ENCODE results near the gene ZPR1.
"Not testable (repeated sequence)": the region's sequence is repeated elsewhere in the genome, so short reads cannot be mapped to it uniquely, and the experiment has no call there.

ZPR1 gene

GRCh38 chr11:116787786-116788486 is at the start of gene ZPR1:
Gene ZPR1, minus strand, starts transcription at chr11:116788023. Its CDS starts 33 bp downstream, at chr11:116787990.
- DNase-seq, result peak; percentile 65

DNA sequence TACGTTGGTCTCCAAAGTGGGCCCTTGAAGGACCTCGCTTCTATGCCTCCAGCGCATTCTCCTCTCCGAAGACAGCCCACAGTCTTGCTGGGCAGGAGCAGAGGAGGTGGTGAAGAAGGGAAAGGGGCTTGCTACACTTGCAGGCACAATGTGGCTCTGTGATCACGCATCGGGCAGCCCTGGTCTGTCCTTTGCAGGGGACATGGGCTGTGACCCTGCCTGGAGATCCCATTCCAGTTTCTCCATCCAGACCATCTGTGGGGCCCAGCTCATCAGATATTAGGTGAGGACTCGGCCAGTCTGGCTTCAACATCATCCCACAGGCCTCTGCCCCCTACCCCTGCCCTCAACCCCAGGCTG is 48.8 kb upstream of the ZPR1 start:
- DNase-seq, result no peak

- DNase-seq, result peak; percentile 93
These were observed 48.2 kb upstream of the ZPR1 start for GRCh38 chr11:116835791-116836631.

- DNase-seq, result no peak
These were observed 47.4 kb upstream of the ZPR1 start for GRCh38 chr11:116835042-116835772.

GRCh38 chr11:116834535-116835041 is 46.8 kb upstream of the ZPR1 start:
- not testable (repeated sequence) for DNase-seq

DNA sequence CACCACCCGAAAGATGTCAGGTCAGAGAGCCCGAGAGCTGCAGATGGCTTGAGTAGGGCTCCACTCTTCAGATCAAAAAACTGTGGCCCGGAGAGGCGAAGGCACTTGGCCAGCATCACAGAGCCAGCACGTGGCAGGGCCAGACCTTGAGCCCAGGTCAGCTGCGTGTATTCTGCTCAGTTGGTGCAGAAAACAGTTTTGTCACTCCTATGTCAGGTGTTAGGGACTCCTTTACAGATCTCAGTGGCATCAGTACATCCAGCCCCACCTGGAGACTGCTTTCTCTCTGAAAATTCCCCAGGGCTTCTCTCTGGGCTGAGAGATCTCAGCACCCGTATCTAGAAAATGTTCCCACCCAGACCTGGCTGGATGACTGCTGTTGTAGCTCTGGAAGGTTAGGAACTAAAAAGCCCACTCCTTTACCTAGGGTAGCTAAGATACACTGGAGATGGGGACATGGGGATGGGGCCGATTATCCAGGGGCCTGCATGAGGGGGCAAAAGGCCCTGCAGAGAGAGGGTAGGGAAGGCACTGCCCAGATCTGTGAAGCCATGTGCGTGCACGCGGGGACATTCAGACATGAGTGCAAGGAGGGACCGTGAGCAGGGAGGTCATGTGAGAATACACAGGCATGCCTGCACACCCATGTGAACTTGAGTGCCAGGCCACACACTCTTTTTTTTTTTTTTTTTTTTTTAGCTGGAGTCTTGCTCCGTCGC is 46.2 kb upstream of the ZPR1 start:
- no peak for DNase-seq

GRCh38 chr11:116833491-116833815 is 45.6 kb upstream of the ZPR1 start:
- no peak for DNase-seq

DNA sequence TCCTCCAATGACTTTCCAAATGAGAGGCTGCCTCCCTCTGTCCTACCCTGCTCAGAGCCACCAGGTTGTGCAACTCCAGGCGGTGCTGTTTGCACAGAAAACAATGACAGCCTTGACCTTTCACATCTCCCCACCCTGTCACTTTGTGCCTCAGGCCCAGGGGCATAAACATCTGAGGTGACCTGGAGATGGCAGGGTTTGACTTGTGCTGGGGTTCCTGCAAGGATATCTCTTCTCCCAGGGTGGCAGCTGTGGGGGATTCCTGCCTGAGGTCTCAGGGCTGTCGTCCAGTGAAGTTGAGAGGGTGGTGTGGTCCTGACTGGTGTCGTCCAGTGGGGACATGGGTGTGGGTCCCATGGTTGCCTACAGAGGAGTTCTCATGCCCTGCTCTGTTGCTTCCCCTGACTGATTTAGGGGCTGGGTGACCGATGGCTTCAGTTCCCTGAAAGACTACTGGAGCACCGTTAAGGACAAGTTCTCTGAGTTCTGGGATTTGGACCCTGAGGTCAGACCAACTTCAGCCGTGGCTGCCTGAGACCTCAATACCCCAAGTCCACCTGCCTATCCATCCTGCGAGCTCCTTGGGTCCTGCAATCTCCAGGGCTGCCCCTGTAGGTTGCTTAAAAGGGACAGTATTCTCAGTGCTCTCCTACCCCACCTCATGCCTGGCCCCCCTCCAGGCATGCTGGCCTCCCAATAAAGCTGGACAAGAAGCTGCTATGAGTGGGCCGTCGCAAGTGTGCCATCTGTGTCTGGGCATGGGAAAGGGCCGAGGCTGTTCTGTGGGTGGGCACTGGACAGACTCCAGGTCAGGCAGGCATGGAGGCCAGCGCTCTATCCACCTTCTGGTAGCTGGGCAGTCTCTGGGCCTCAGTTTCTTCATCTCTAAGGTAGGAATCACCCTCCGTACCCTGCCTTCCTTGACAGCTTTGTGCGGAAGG is 44.8 kb upstream of the ZPR1 start:
- no peak for DNase-seq

DNA sequence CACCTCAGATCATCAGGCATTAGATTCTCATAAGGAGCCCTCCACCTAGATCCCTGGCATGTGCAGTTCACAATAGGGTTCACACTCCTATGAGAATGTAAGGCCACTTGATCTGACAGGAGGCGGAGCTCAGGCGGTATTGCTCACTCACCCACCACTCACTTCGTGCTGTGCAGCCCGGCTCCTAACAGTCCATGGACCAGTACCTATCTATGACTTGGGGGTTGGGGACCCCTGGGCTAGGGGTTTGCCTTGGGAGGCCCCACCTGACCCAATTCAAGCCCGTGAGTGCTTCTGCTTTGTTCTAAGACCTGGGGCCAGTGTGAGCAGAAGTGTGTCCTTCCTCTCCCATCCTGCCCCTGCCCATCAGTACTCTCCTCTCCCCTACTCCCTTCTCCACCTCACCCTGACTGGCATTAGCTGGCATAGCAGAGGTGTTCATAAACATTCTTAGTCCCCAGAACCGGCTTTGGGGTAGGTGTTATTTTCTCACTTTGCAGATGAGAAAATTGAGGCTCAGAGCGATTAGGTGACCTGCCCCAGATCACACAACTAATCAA is 44.0 kb upstream of the ZPR1 start:
- no peak for DNase-seq

- DNase-seq, result no peak
These were observed 42.5 kb upstream of the ZPR1 start for GRCh38 chr11:116830184-116830912.

DNA sequence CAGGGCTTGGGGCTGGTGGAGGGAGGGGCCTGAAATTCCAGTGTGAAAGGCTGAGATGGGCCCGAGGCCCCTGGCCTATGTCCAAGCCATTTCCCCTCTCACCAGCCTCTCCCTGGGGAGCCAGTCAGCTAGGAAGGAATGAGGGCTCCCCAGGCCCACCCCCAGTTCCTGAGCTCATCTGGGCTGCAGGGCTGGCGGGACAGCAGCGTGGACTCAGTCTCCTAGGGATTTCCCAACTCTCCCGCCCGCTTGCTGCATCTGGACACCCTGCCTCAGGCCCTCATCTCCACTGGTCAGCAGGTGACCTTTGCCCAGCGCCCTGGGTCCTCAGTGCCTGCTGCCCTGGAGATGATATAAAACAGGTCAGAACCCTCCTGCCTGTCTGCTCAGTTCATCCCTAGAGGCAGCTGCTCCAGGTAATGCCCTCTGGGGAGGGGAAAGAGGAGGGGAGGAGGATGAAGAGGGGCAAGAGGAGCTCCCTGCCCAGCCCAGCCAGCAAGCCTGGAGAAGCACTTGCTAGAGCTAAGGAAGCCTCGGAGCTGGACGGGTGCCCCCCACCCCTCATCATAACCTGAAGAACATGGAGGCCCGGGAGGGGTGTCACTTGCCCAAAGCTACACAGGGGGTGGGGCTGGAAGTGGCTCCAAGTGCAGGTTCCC is 41.8 kb upstream of the ZPR1 start, which contains the start of gene APOC3:
TSS of gene APOC3 (plus strand) at position 383 of the 659 bp plus-strand sequence. CDS start 676 bp downstream, outside the sequence.
- peak; percentile 68 for DNase-seq

DNA sequence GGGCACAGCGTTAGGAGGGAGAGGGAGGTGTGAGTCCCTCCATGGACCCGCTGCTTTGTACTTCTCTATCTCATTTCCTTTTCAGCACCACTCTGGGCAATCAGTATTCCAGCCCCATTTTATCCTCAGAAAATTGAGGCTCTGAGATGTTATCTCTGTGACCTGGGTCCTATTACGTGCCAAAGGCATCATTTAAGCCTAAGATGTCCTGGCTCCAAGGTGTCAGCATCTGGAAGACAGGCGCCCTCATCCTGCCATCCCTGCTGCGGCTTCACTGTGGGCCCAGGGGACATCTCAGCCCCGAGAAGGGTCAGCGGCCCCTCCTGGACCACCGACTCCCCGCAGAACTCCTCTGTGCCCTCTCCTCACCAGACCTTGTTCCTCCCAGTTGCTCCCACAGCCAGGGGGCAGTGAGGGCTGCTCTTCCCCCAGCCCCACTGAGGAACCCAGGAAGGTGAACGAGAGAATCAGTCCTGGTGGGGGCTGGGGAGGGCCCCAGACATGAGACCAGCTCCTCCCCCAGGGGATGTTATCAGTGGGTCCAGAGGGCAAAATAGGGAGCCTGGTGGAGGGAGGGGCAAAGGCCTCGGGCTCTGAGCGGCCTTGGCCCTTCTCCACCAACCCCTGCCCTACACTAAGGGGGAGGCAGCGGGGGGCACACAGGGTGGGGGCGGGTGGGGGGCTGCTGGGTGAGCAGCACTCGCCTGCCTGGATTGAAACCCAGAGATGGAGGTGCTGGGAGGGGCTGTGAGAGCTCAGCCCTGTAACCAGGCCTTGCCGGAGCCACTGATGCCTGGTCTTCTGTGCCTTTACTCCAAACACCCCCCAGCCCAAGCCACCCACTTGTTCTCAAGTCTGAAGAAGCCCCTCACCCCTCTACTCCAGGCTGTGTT is 41.1 kb upstream of the ZPR1 start:
- no peak for DNase-seq

DNA sequence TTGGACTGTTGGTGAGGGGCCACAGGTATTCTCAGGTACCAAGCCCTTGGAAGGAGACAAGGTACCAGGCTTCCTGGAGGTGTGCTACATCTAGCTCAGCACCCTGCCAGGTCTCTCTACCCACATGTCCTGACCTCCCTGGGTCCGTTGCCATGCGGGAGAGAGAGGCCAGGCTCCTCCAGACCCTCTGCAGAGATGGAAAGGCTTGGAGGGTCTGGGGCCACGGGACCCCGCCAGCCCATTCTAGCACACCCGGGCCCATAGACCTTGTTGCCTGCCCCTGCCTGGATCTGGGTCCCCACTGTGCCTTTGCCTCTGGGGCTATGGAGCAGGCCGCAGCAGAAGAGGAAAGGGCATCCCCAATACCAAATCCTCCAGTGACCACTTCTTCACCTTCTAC is 39.6 kb upstream of the ZPR1 start:
- no peak for DNase-seq

GRCh38 chr11:116826751-116827431 is 39.1 kb upstream of the ZPR1 start:
- no peak for DNase-seq

DNA sequence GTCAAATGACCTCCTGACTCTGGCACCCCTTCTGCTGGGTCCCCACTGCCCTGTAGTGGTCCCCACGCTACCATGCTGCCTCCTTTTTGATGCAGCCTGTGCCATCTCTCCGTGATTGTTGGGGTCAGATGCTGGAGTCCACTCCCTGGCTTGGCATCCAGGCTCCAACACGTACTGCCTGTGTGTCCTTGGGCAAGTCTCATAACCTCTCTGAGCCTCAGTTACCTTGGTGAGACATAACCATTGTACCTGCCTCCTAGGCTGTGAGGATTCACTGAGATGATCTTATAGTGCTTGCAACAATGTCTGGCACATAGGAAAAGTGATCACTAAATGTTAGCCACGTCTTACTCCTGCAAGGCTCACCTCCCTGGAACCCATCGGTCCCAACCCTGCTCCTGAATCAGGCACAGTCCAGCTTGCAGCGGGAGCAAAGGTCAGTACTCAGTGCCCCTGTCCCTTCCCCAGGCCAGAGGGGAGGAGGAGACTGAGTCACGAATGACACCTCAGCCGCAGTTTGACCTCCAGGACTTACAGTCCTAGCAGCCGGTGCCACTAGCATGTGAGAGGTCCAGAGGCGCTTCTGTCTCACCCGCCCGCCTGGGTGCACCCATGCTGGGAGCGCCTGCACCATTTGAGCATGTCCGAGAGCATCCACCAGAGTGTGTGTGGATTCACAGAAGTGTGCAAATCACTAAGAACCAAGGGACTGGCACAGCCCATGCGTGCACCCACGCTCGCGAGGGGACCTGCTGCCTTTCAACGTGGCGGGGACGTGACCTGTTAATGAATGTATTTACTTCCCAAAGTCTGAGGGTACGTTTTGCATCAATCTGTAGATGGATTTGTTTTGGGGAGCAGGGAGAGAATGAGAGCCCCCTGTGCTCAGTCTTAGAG is 38.3 kb upstream of the ZPR1 start:
- DNase-seq, result no peak

GRCh38 chr11:116825434-116825833 is 37.6 kb upstream of the ZPR1 start:
- DNase-seq, result no peak
